H9 (cell line): ENCODE measurements around the gene INTS3. TPM values are rescaled to one million over a fixed set of nuclear protein-coding genes. Genes with fewer than 3 reads are reported as not detected.

Source experiments
- DNase-seq: peaks from one replicate; pipeline ENCODE4 v3.0.0-alpha.2; 2017
- H2AFZ ChIP-seq: one replicate; pipeline ENCODE4 v1.6.1; 2013; ENCODE audit warnings: mild to moderate bottlenecking, low read length, control low read depth, moderate library complexity
- H2AK5ac ChIP-seq: 2 replicates; pipeline ENCODE4 v1.6.1; 2013; ENCODE audit warnings: low read length, control low read depth, mixed read lengths; ENCODE audit not compliant: insufficient read length
- H2BK120ac ChIP-seq: one replicate; pipeline ENCODE4 v1.6.1; 2013; ENCODE audit warnings: low read depth, mild to moderate bottlenecking, low read length, control low read depth, inconsistent platforms; ENCODE audit not compliant: poor library complexity, severe bottlenecking
- H2BK12ac ChIP-seq: 2 replicates; pipeline ENCODE4 v1.6.1; 2013; ENCODE audit warnings: low read length, control low read depth, mixed read lengths, low read depth; ENCODE audit not compliant: insufficient read length
- H2BK15ac ChIP-seq: 2 replicates; pipeline ENCODE4 v1.6.1; 2013; ENCODE audit warnings: low read depth, low read length, control low read depth
- H2BK20ac ChIP-seq: one replicate; pipeline ENCODE4 v1.6.1; 2013; ENCODE audit warnings: low read depth, mild to moderate bottlenecking, low read length, control low read depth, inconsistent platforms; ENCODE audit not compliant: poor library complexity, severe bottlenecking
- H2BK5ac ChIP-seq: 2 replicates; pipeline ENCODE4 v1.6.1; 2013; ENCODE audit warnings: low read length, control low read depth, mixed read lengths; ENCODE audit not compliant: insufficient read length
- H3K14ac ChIP-seq: 2 replicates; pipeline ENCODE4 v1.6.1; 2013; ENCODE audit warnings: low read length, control low read depth; ENCODE audit not compliant: insufficient read depth
- H3K18ac ChIP-seq: 2 replicates; pipeline ENCODE4 v1.6.1; 2013; ENCODE audit warnings: low read depth, mild to moderate bottlenecking, mixed read lengths, low read length, control low read depth; ENCODE audit not compliant: insufficient read length
- H3K23ac ChIP-seq: 2 replicates; pipeline ENCODE4 v1.6.1; 2013; ENCODE audit warnings: low read length, control low read depth, mixed read lengths, low read depth; ENCODE audit not compliant: insufficient read length
- H3K23me2 ChIP-seq: 2 replicates; pipeline ENCODE4 v1.6.1; 2013; ENCODE audit warnings: low read depth, mild to moderate bottlenecking, mixed read lengths, low read length, control low read depth; ENCODE audit not compliant: insufficient read length, poor library complexity, severe bottlenecking
- H3K27ac ChIP-seq: 2 replicates; pipeline ENCODE4 v1.5.1; 2013; ENCODE audit warnings: low read length, control low read depth, mixed read lengths, low read depth; ENCODE audit not compliant: insufficient read length
- H3K27me3 ChIP-seq: 2 replicates; pipeline ENCODE4 v1.6.1; 2013; ENCODE audit warnings: low read length, control low read depth, inconsistent platforms; ENCODE audit not compliant: insufficient read depth
- H3K4ac ChIP-seq: 2 replicates; pipeline ENCODE4 v1.6.1; 2013; ENCODE audit warnings: low read depth, mild to moderate bottlenecking, control low read depth, inconsistent platforms, low read length, moderate library complexity
- H3K4me1 ChIP-seq: 2 replicates; pipeline ENCODE4 v1.6.1; 2013; ENCODE audit warnings: low read length, control low read depth, inconsistent platforms; ENCODE audit not compliant: insufficient read depth
- H3K4me2 ChIP-seq: 2 replicates; pipeline ENCODE4 v1.6.1; 2013; ENCODE audit warnings: low read length, control low read depth, mixed read lengths; ENCODE audit not compliant: insufficient read length, insufficient read depth
- H3K56ac ChIP-seq: 2 replicates; pipeline ENCODE4 v1.6.1; 2013; ENCODE audit warnings: low read depth, mild to moderate bottlenecking, mixed read lengths, low read length, control low read depth; ENCODE audit not compliant: insufficient read length
- H3K79me1 ChIP-seq: 2 replicates; pipeline ENCODE4 v1.6.1; 2013; ENCODE audit warnings: low read depth, mild to moderate bottlenecking, moderate library complexity, low read length, control low read depth, inconsistent platforms; ENCODE audit not compliant: insufficient read depth, poor library complexity, severe bottlenecking
- H3K79me2 ChIP-seq: 2 replicates; pipeline ENCODE4 v1.6.1; 2013; ENCODE audit warnings: low read length, control low read depth, inconsistent platforms; ENCODE audit not compliant: insufficient read depth
- H3K9ac ChIP-seq: 2 replicates; pipeline ENCODE4 v1.6.1; 2013; ENCODE audit warnings: low read length, control low read depth, mixed read lengths; ENCODE audit not compliant: insufficient read length; ENCODE audit errors: extremely low read depth
- H3K9me3 ChIP-seq: one replicate; pipeline ENCODE4 v1.6.1; 2013; ENCODE audit warnings: low read depth, low read length, inconsistent platforms; ENCODE audit not compliant: control insufficient read depth
- H3T11ph ChIP-seq: one replicate; pipeline ENCODE4 v1.6.1; 2013; ENCODE audit warnings: mild to moderate bottlenecking, low read length, control low read depth, inconsistent platforms
- H4K20me1 ChIP-seq: one replicate; pipeline ENCODE4 v1.6.1; 2013; ENCODE audit not compliant: control insufficient read depth, insufficient read length, insufficient read depth
- H4K5ac ChIP-seq: 2 replicates; pipeline ENCODE4 v1.6.1; 2013; ENCODE audit warnings: low read depth, mild to moderate bottlenecking, mixed read lengths, low read length, control low read depth; ENCODE audit not compliant: insufficient read length
- H4K8ac ChIP-seq: replicated peaks from 2 replicates; pipeline ENCODE4 v1.6.1; 2013; ENCODE audit warnings: low read length, control low read depth, mixed read lengths, low read depth; ENCODE audit not compliant: insufficient read length
- H4K91ac ChIP-seq: 2 replicates; pipeline ENCODE4 v1.6.1; 2013; ENCODE audit warnings: low read depth, mild to moderate bottlenecking, moderate library complexity, mixed read lengths, low read length, control low read depth; ENCODE audit not compliant: insufficient read length
- H3K27ac Mint-ChIP-seq, 3 experiments: 2 replicates in 2 of 3; 3 replicates in 1 of 3; pipeline ENCODE4 v1.8.0; 2020 to 2021; ENCODE audit warnings: mixed read lengths in 3 of 3, mild to moderate bottlenecking in 1 of 3, moderate library complexity in 1 of 3
- H3K27me3 Mint-ChIP-seq: 2 replicates; pipeline ENCODE4 v1.8.0; 2021; ENCODE audit warnings: low read depth, mild to moderate bottlenecking, moderate library complexity, mixed read lengths
- H3K36me3 Mint-ChIP-seq, 3 experiments: 2 replicates in 2 of 3; 3 replicates in 1 of 3; pipeline ENCODE4 v1.8.0; 2020 to 2021; ENCODE audit warnings: low read depth in 3 of 3, mixed read lengths in 3 of 3; ENCODE audit not compliant: insufficient read depth in 1 of 3
- H3K4me1 Mint-ChIP-seq, 2 experiments: 2 replicates each; pipeline ENCODE4 v1.8.0; 2020; ENCODE audit warnings: mixed read lengths in 2 of 2
- H3K4me3 Mint-ChIP-seq, 2 experiments: 2 replicates in 1 of 2; 3 replicates in 1 of 2; pipeline ENCODE4 v1.8.0; 2020 to 2021; ENCODE audit warnings: mild to moderate bottlenecking in 2 of 2, mixed read lengths in 2 of 2, moderate library complexity in 1 of 2
- H3K9me3 Mint-ChIP-seq, 2 experiments: 2 replicates in 1 of 2; 3 replicates in 1 of 2; pipeline ENCODE4 v1.8.0; 2020; ENCODE audit warnings: mild to moderate bottlenecking in 2 of 2, mixed read lengths in 2 of 2, moderate library complexity in 1 of 2
- WGBS: extraction: QIAGEN DNeasy Blood & Tissue Kit; methylation state at CpG from one replicate; pipeline ENCODE4 v1.1.7; 2013; ENCODE audit warnings: missing lambda C conversion rate, low lambda C conversion rate, mixed read lengths; ENCODE audit not compliant: insufficient read length; ENCODE audit errors: extremely low coverage; 5-methylcytosine and 5-hydroxymethylcytosine counted together
- total RNA-seq: library from RNA; stranded (reverse); gene quantifications from 2 replicates; pipeline ENCODE4 v1.2.1, GENCODE V29; 2021
- TF ChIP-seq, protein P1 (sequence below): fragments of 200-600 bp; sonication (generic); conservative IDR thresholded peaks from 3 replicates; pipeline ENCODE4 v1.8.0; 2021; ENCODE audit warnings: antibody characterized with exemption, mild to moderate bottlenecking

INTS3 gene
- total RNA-seq, 1 experiment from 2014 or later = 67.1 TPM

GRCh38 chr1:153801028-153801625, 73.3 kb downstream of the INTS3 start:
- Histone ChIP-seq H3K9ac (no peak overlapping the region), H3K23ac (no peak overlapping the region), H2BK20ac (no peak overlapping the region), H3K4ac (no peak overlapping the region), H4K8ac (no peak overlapping the region), H3K23me2 (no peaks in the 10 kb centered on the region), H3K4me2 (no peak overlapping the region), H3K4me1 (no peaks in the 10 kb centered on the region), H3T11ph (no peak overlapping the region), H3K14ac (no peak overlapping the region), H3K27ac (no peak overlapping the region), H3K79me2 (no peaks in the 10 kb centered on the region), H3K18ac (no peak overlapping the region), H3K79me1 (no peaks in the 10 kb centered on the region), H2BK15ac (no peak overlapping the region; the same call in 1 of the 2 replicates), H2BK120ac (no peak overlapping the region), H2BK12ac (no peak overlapping the region), H2AK5ac (no peak overlapping the region), H2AFZ (no peak overlapping the region), H4K91ac (no peak overlapping the region), H4K20me1 (no peaks in the 10 kb centered on the region), H3K9me3 (no peaks in the 10 kb centered on the region), H4K5ac (no peak overlapping the region), H3K56ac (no peak overlapping the region), H2BK5ac (no peak overlapping the region), H3K27me3 (no peaks in the 10 kb centered on the region)
- H3K4me3 Mint-ChIP-seq = no peak overlapping the region; a peak in 1 of 5 replicates
- H3K4me1 Mint-ChIP-seq = peaks cover 20 to 24% of the 10 kb centered on the region in 2 experiments
- WGBS = no CpG with 5 or more reads among the region's 6 CpGs
- no peak for DNase-seq
- H3K36me3 Mint-ChIP-seq = peaks cover 6 to 10% (median 7%) of the 10 kb centered on the region in 3 experiments; a peak in 6 of 7 replicates
- TF ChIP-seq, protein P1, sequence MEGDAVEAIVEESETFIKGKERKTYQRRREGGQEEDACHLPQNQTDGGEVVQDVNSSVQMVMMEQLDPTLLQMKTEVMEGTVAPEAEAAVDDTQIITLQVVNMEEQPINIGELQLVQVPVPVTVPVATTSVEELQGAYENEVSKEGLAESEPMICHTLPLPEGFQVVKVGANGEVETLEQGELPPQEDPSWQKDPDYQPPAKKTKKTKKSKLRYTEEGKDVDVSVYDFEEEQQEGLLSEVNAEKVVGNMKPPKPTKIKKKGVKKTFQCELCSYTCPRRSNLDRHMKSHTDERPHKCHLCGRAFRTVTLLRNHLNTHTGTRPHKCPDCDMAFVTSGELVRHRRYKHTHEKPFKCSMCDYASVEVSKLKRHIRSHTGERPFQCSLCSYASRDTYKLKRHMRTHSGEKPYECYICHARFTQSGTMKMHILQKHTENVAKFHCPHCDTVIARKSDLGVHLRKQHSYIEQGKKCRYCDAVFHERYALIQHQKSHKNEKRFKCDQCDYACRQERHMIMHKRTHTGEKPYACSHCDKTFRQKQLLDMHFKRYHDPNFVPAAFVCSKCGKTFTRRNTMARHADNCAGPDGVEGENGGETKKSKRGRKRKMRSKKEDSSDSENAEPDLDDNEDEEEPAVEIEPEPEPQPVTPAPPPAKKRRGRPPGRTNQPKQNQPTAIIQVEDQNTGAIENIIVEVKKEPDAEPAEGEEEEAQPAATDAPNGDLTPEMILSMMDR = no peak
- H3K27ac Mint-ChIP-seq = peak overlapping the region in 1 of 3 experiments; percentile 83; a peak in 2 of 7 replicates
- no peaks in the 10 kb centered on the region for H3K9me3 Mint-ChIP-seq
- peaks cover 4% of the 10 kb centered on the region for H3K27me3 Mint-ChIP-seq
